Measurements from ENCODE around the gene UGT2B7. TPM values are rescaled to one million over a fixed set of nuclear protein-coding genes. Genes with fewer than 3 reads are reported as not detected.
"Not testable (repeated sequence)": the region's sequence is repeated elsewhere in the genome, so short reads cannot be mapped to it uniquely, and the experiment has no call there.

Gene UGT2B7
- 1 to 10 TPM in 1 of 2 donors, not detected in 1; 7.3 TPM for total RNA-seq

- TF ChIP-seq POLR2A (IDR thresholded peaks at IDR 0.05) (peak in 2 of 3 donors; percentile 26 to 30), CTCF (IDR thresholded peaks at IDR 0.05) (no peak)
- Histone ChIP-seq H3K27ac (peak within 1 kb of the TSS; percentile 55 to 85 (median 75)), H3K4me1 (peaks cover 28% of the 10 kb centered on the region), H3K4me3 (no peak within 1 kb of the TSS), H3K36me3 (replicated peaks in 1 of 2; ENCODE audit: insufficient read depth in 1 of 2, low read depth in 2 of 2) (no peaks in the 10 kb centered on the region), H3K9me3 (no peaks in the 10 kb centered on the region), H3K27me3 (no peaks in the 10 kb centered on the region)
- DNase-seq (peak in 1 of 4 donors; percentile 25), ATAC-seq (peak; percentile 73)
- intact Hi-C loops (cut with DNase I): no loop called here
These were observed at the start of gene UGT2B7 for GRCh38 chr4:69096111-69096656. UGT2B7 (plus strand) TSS chr4:69096474; CDS start chr4:69096521, 47 bp downstream.

- no peak overlapping the region for H3K27ac ChIP-seq
- ATAC-seq: no peak
- H3K27me3 ChIP-seq: no peaks in the 10 kb centered on the region
- no peaks in the 10 kb centered on the region for H3K36me3 ChIP-seq (replicated peaks in 1 of 2; ENCODE audit: insufficient read depth in 1 of 2, low read depth in 2 of 2)
- TF ChIP-seq CTCF (IDR thresholded peaks at IDR 0.05) (no peak), POLR2A (IDR thresholded peaks at IDR 0.05) (no peak)
- DNase-seq: no peak
- H3K4me3 ChIP-seq: no peak overlapping the region
- H3K4me1 ChIP-seq: peaks cover 4% of the 10 kb centered on the region
- H3K9me3 ChIP-seq: no peaks in the 10 kb centered on the region
- intact Hi-C loops (cut with DNase I): no loop called here
These were observed 46.4 kb upstream of the UGT2B7 start for GRCh38 chr4:69049860-69050259.

- H3K36me3 ChIP-seq (replicated peaks in 1 of 2; ENCODE audit: insufficient read depth in 1 of 2, low read depth in 2 of 2); H3K9me3 ChIP-seq; H3K4me1 ChIP-seq; intact Hi-C loops (cut with DNase I); DNase-seq; ATAC-seq; H3K27me3 ChIP-seq; H3K4me3 ChIP-seq: not testable (repeated sequence)
- H3K27ac ChIP-seq: peak overlapping the region in 1 of 4 donors; percentile 50
- WGBS, 2 donors: 60 to 73% methylated on average over 12 of the region's 12 CpGs
These were observed 45.3 kb upstream of the UGT2B7 start for GRCh38 chr4:69050853-69051575.

- no peak overlapping the region for H3K4me3 ChIP-seq
- no peak for DNase-seq
These were observed 44.7 kb upstream of the UGT2B7 start for GRCh38 chr4:69051576-69051943.

GRCh38 chr4:69053309-69053885 lies 42.9 kb upstream of the UGT2B7 start:
- Histone ChIP-seq H3K27ac (peak overlapping the region in 1 of 4 donors; percentile 74), H3K4me1 (peaks cover 20% of the 10 kb centered on the region)
- H3K36me3 ChIP-seq (replicated peaks in 1 of 2; ENCODE audit: insufficient read depth in 1 of 2, low read depth in 2 of 2); intact Hi-C loops (cut with DNase I); H3K27me3 ChIP-seq; H3K9me3 ChIP-seq; DNase-seq; ATAC-seq; H3K4me3 ChIP-seq: not testable (repeated sequence)
- WGBS, 2 donors: 78 to 91% methylated on average over 7 of the region's 7 CpGs

More at GRCh38 chr4:69051576-69051943, 44.7 kb upstream of the UGT2B7 start:
- Histone ChIP-seq H3K4me1 (peaks cover 4% of the 10 kb centered on the region), H3K36me3 (replicated peaks in 1 of 2; ENCODE audit: insufficient read depth in 1 of 2, low read depth in 2 of 2) (no peaks in the 10 kb centered on the region), H3K27ac (peak overlapping the region in 1 of 4 donors; percentile 50), H3K27me3 (no peaks in the 10 kb centered on the region), H3K9me3 (no peaks in the 10 kb centered on the region)
- TF ChIP-seq POLR2A (IDR thresholded peaks at IDR 0.05) (no peak), CTCF (IDR thresholded peaks at IDR 0.05) (no peak)
- intact Hi-C loops (cut with DNase I): no loop called here
- no peak for ATAC-seq
- 93 to 94% methylated on average over 4 of the region's 4 CpGs for WGBS, 2 donors

- peak overlapping the region in 3 of 4 donors; percentile 33 to 74 (median 65) for H3K27ac ChIP-seq
- not testable (repeated sequence) for H3K4me3 ChIP-seq
These were observed 42.2 kb upstream of the UGT2B7 start for GRCh38 chr4:69054033-69054432.

More at GRCh38 chr4:69054033-69054432, 42.2 kb upstream of the UGT2B7 start:
- intact Hi-C loops (cut with DNase I); DNase-seq; H3K9me3 ChIP-seq; H3K36me3 ChIP-seq (replicated peaks in 1 of 2; ENCODE audit: insufficient read depth in 1 of 2, low read depth in 2 of 2); H3K27me3 ChIP-seq; ATAC-seq: not testable (repeated sequence)
- 37 to 54% methylated on average over 1 of the region's 1 CpG for WGBS, 2 donors
- H3K4me1 ChIP-seq: peaks cover 27% of the 10 kb centered on the region
